Activated naive CD4-positive, alpha-beta T cell (primary cell): Measurements from ENCODE around the gene PRICKLE1.

Source experiments
- DNase-seq, 4 experiments: peaks; one replicate each; lab custom pipeline; 2025; lab: John Stamatoyannopoulos, UW

PRICKLE1 gene

GRCh38 chr12:42588524-42589464 lies 752 bp downstream of the PRICKLE1 start:
- no peak for DNase-seq

- no peak for DNase-seq
These were observed 1.7 kb downstream of the PRICKLE1 start for GRCh38 chr12:42587601-42588523.

GRCh38 chr12:42586268-42586667 lies 3.3 kb downstream of the PRICKLE1 start:
- DNase-seq, result no peak

- no peak for DNase-seq
These were observed 3.7 kb downstream of the PRICKLE1 start for GRCh38 chr12:42585841-42586216.

GRCh38 chr12:42585154-42585840 lies 4.2 kb downstream of the PRICKLE1 start:
- DNase-seq, result no peak

- no peak for DNase-seq
These were observed 4.9 kb downstream of the PRICKLE1 start for GRCh38 chr12:42584651-42585111.

- no peak for DNase-seq
These were observed 6.5 kb downstream of the PRICKLE1 start for GRCh38 chr12:42583016-42583415.

GRCh38 chr12:42582498-42582897 lies 7.0 kb downstream of the PRICKLE1 start:
- DNase-seq, result no peak

- no peak for DNase-seq
These were observed 7.5 kb downstream of the PRICKLE1 start for GRCh38 chr12:42582050-42582449.

- DNase-seq, result no peak
These were observed 13.2 kb downstream of the PRICKLE1 start for GRCh38 chr12:42576374-42576773.

GRCh38 chr12:42575717-42576116 lies 13.8 kb downstream of the PRICKLE1 start:
- DNase-seq, result no peak

- DNase-seq, result no peak
These were observed 14.7 kb downstream of the PRICKLE1 start for GRCh38 chr12:42574851-42575266.

GRCh38 chr12:42571327-42572009 lies 18.1 kb downstream of the PRICKLE1 start:
- DNase-seq, result no peak

- DNase-seq, result no peak
These were observed 19.5 kb downstream of the PRICKLE1 start for GRCh38 chr12:42570076-42570475.

GRCh38 chr12:42568952-42569915 lies 20.3 kb downstream of the PRICKLE1 start:
- no peak for DNase-seq

GRCh38 chr12:42565633-42566032 lies 23.9 kb downstream of the PRICKLE1 start:
- DNase-seq, result no peak

- DNase-seq, result no peak
These were observed 24.6 kb downstream of the PRICKLE1 start for GRCh38 chr12:42564996-42565395.

- no peak for DNase-seq
These were observed 25.0 kb downstream of the PRICKLE1 start for GRCh38 chr12:42564556-42564955.

GRCh38 chr12:42560977-42561376 lies 28.6 kb downstream of the PRICKLE1 start:
- DNase-seq, result no peak

- no peak for DNase-seq
These were observed 31.9 kb downstream of the PRICKLE1 start for GRCh38 chr12:42557586-42558172.
